ENCODE results near the gene CSK.
A peak's percentile ranks its signal among the peaks of the same experiment; 100 is the strongest.
"Not testable (repeated sequence)": the region's sequence is repeated elsewhere in the genome, so short reads cannot be mapped to it uniquely, and the experiment has no call there.

CSK gene

GRCh38 chr15:74783808-74784175 lies 1.9 kb downstream of the CSK start:
- H3K4me1 ChIP-seq (ENCODE audit: control insufficient read depth, insufficient read depth, low read length) = peaks cover 35% of the 10 kb centered on the region

GRCh38 chr15:74784426-74785193 lies 2.7 kb downstream of the CSK start:
- H3K4me2 ChIP-seq (ENCODE audit: low read length) = no peak overlapping the region
- H3K4me3 ChIP-seq (ENCODE audit: low read length) = no peak overlapping the region
- peaks cover 5% of the 10 kb centered on the region for H3K36me3 ChIP-seq (ENCODE audit: insufficient read depth, low read length)
- H3K27me3 ChIP-seq (ENCODE audit: control insufficient read depth, insufficient read depth, low read length) = no peaks in the 10 kb centered on the region
- peaks cover 40% of the 10 kb centered on the region for H3K4me1 ChIP-seq (ENCODE audit: control insufficient read depth, insufficient read depth, low read length)
- H3K9me3 ChIP-seq (replicated peaks; ENCODE audit: low read length) = no peaks in the 10 kb centered on the region
- H3K9ac ChIP-seq (ENCODE audit: low read depth, low read length) = peak overlapping the region; percentile 92

More at GRCh38 chr15:74783808-74784175, 1.9 kb downstream of the CSK start:
- H3K27me3 ChIP-seq (ENCODE audit: control insufficient read depth, insufficient read depth, low read length) = no peaks in the 10 kb centered on the region
- H3K9me3 ChIP-seq (replicated peaks; ENCODE audit: low read length) = no peaks in the 10 kb centered on the region
- peaks cover 5% of the 10 kb centered on the region for H3K36me3 ChIP-seq (ENCODE audit: insufficient read depth, low read length)
- peak overlapping the region; percentile 92 for H3K9ac ChIP-seq (ENCODE audit: low read depth, low read length)
- peak overlapping the region; percentile 75 for H3K4me3 ChIP-seq (ENCODE audit: low read length)
- H3K4me2 ChIP-seq (ENCODE audit: low read length) = peak overlapping the region; percentile 88

GRCh38 chr15:74785194-74786032 lies 3.5 kb downstream of the CSK start:
- Histone ChIP-seq H3K4me2 (ENCODE audit: low read length) (peak overlapping the region; percentile 18), H3K4me1 (ENCODE audit: control insufficient read depth, insufficient read depth, low read length) (peaks cover 48% of the 10 kb centered on the region), H3K36me3 (ENCODE audit: insufficient read depth, low read length) (peaks cover 5% of the 10 kb centered on the region), H3K9ac (ENCODE audit: low read depth, low read length) (no peak overlapping the region), H3K4me3 (ENCODE audit: low read length) (no peak overlapping the region), H3K27me3 (ENCODE audit: control insufficient read depth, insufficient read depth, low read length) (no peaks in the 10 kb centered on the region), H3K9me3 (replicated peaks; ENCODE audit: low read length) (no peaks in the 10 kb centered on the region)

DNA sequence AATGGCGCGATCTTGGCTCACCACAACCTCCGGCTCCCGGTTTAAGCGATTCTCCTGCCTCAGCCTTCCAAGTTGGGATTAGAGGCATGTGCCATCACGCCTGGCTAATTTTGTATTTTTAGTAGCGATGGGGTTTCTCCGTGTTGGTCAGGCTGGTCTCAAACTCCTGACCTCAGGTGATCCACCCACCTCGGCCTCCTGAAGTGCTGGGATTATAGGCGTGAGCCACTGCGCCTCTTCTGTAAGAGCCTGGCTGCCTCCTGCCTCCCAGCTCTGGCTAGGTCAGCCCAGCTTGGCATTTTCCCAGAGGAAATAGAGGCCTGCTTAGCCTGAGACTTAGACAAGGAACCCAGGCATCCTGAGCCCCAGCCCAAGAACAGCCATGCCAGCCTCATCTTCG lies 4.2 kb downstream of the CSK start:
- H3K27me3 ChIP-seq (ENCODE audit: control insufficient read depth, insufficient read depth, low read length); H3K4me2 ChIP-seq (ENCODE audit: low read length); H3K9me3 ChIP-seq (replicated peaks; ENCODE audit: low read length); H3K9ac ChIP-seq (ENCODE audit: low read depth, low read length); H3K36me3 ChIP-seq (ENCODE audit: insufficient read depth, low read length); H3K4me3 ChIP-seq (ENCODE audit: low read length): not testable (repeated sequence)
- peaks cover 54% of the 10 kb centered on the region for H3K4me1 ChIP-seq (ENCODE audit: control insufficient read depth, insufficient read depth, low read length)

DNA sequence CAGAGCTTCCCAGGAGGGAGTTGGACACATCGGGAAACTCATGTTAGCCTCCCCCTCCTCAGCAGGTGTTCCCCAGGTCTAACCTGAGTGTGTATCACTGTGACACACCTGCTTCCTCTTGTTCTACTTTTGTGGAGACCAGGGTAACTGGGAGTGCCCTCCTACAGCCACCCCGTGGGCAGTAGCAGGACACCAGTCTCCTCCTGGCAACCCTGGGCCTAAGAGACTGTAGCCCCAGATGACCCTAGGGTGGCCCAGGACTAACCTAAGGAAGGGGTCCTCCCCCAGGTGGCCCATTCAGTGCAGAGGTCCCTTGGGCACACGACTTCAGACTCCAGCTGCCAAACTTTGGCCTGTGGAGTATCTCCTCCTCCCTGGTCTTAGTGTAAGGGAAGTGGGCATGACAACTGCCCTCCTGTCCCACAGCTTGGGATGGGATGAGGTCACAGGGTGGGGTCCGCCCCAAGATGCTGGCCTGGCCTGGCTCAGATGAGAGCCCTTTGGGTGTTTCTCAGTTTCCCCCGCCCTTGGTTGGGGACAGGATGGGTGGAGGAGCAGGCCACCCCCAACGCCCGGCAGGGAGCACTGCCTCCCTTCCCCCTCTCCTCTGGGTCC lies 4.8 kb downstream of the CSK start:
- peaks cover 53% of the 10 kb centered on the region for H3K4me1 ChIP-seq (ENCODE audit: control insufficient read depth, insufficient read depth, low read length)
- H3K4me3 ChIP-seq (ENCODE audit: low read length) = no peak overlapping the region
- no peak overlapping the region for H3K9ac ChIP-seq (ENCODE audit: low read depth, low read length)
- H3K27me3 ChIP-seq (ENCODE audit: control insufficient read depth, insufficient read depth, low read length) = no peaks in the 10 kb centered on the region
- no peak overlapping the region for H3K4me2 ChIP-seq (ENCODE audit: low read length)
- H3K36me3 ChIP-seq (ENCODE audit: insufficient read depth, low read length) = peaks cover 5% of the 10 kb centered on the region
- no peaks in the 10 kb centered on the region for H3K9me3 ChIP-seq (replicated peaks; ENCODE audit: low read length)

DNA sequence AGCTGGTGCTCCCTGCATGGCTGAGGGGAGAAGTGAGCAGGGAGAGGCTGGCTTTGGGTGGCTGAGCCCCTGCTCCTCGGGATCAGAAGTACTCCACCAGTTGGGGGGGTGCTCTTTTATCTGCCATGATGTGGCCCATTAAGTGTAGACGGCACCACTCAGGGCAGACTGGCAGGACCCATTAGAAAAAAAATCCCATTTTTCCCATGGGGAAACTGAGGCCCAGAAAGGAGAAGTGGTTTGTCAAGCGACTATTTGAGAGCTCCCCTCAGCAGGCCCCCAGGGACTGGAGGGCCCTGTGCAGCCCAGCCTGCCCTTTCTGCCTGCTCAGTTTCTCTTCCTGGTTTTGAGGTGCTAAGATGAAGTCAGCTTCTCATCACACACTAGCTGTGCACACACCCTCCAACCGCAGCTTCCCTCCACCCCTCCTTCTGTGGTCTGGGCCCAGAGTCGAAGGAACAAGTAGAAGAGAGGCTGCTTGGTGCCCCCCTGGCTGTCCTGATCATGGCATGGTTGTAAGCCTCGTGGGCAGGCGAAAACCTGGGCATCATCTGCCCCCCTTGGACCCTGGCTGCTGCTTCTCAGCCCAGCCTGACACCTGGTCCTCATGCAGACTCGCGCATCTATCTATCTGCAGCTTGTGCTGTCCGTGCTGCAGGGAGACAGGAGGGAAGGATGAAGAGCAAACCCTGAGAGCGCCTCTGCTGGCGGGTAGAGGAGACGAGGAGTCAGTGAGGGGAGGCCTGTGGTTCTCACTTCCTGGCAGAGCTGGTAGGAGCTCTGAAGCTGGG lies 5.6 kb downstream of the CSK start:
- peaks cover 52% of the 10 kb centered on the region for H3K4me1 ChIP-seq (ENCODE audit: control insufficient read depth, insufficient read depth, low read length)
- H3K9me3 ChIP-seq (replicated peaks; ENCODE audit: low read length) = no peaks in the 10 kb centered on the region
- H3K9ac ChIP-seq (ENCODE audit: low read depth, low read length) = no peak overlapping the region
- H3K4me3 ChIP-seq (ENCODE audit: low read length) = no peak overlapping the region
- peaks cover 9% of the 10 kb centered on the region for H3K36me3 ChIP-seq (ENCODE audit: insufficient read depth, low read length)
- H3K4me2 ChIP-seq (ENCODE audit: low read length) = no peak overlapping the region
- H3K27me3 ChIP-seq (ENCODE audit: control insufficient read depth, insufficient read depth, low read length) = no peaks in the 10 kb centered on the region

GRCh38 chr15:74788042-74788682 lies 6.3 kb downstream of the CSK start:
- Histone ChIP-seq H3K27me3 (ENCODE audit: control insufficient read depth, insufficient read depth, low read length) (no peaks in the 10 kb centered on the region), H3K4me1 (ENCODE audit: control insufficient read depth, insufficient read depth, low read length) (peaks cover 53% of the 10 kb centered on the region), H3K36me3 (ENCODE audit: insufficient read depth, low read length) (peaks cover 9% of the 10 kb centered on the region), H3K4me3 (ENCODE audit: low read length) (no peak overlapping the region), H3K9me3 (replicated peaks; ENCODE audit: low read length) (no peaks in the 10 kb centered on the region), H3K9ac (ENCODE audit: low read depth, low read length) (no peak overlapping the region), H3K4me2 (ENCODE audit: low read length) (no peak overlapping the region)

GRCh38 chr15:74788683-74789151 lies 6.8 kb downstream of the CSK start:
- H3K4me2 ChIP-seq (ENCODE audit: low read length) = no peak overlapping the region
- H3K36me3 ChIP-seq (ENCODE audit: insufficient read depth, low read length) = peaks cover 9% of the 10 kb centered on the region
- peaks cover 48% of the 10 kb centered on the region for H3K4me1 ChIP-seq (ENCODE audit: control insufficient read depth, insufficient read depth, low read length)
- no peaks in the 10 kb centered on the region for H3K9me3 ChIP-seq (replicated peaks; ENCODE audit: low read length)
- H3K27me3 ChIP-seq (ENCODE audit: control insufficient read depth, insufficient read depth, low read length) = no peaks in the 10 kb centered on the region
- no peak overlapping the region for H3K4me3 ChIP-seq (ENCODE audit: low read length)
- H3K9ac ChIP-seq (ENCODE audit: low read depth, low read length) = no peak overlapping the region

DNA sequence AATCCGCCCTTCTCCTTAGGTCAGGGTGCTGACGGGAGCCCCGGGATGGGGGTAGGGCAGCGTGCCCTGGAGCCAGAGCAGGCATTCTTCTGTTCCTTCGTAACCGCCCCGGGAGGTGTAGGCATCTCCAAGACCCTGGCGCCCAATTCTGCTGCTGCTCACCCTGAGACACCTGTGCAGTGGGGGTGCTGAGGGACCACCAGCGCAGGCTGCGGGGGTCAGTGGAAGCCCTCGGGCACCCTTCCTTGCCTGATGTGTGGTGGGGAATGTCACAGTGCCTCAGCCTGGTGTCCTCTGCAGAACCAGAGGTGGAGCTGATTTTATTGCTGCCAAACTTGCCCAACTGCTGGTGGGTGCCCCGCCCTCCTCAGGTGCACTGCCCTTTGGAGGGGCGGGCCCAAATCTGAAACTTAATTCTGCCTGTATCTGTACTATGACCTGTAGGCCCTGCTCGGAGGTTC lies 7.3 kb downstream of the CSK start:
- Histone ChIP-seq H3K4me2 (ENCODE audit: low read length) (no peak overlapping the region), H3K4me1 (ENCODE audit: control insufficient read depth, insufficient read depth, low read length) (peaks cover 44% of the 10 kb centered on the region), H3K27me3 (ENCODE audit: control insufficient read depth, insufficient read depth, low read length) (no peaks in the 10 kb centered on the region), H3K9me3 (replicated peaks; ENCODE audit: low read length) (no peaks in the 10 kb centered on the region), H3K36me3 (ENCODE audit: insufficient read depth, low read length) (peaks cover 9% of the 10 kb centered on the region), H3K9ac (ENCODE audit: low read depth, low read length) (no peak overlapping the region), H3K4me3 (ENCODE audit: low read length) (no peak overlapping the region)

DNA sequence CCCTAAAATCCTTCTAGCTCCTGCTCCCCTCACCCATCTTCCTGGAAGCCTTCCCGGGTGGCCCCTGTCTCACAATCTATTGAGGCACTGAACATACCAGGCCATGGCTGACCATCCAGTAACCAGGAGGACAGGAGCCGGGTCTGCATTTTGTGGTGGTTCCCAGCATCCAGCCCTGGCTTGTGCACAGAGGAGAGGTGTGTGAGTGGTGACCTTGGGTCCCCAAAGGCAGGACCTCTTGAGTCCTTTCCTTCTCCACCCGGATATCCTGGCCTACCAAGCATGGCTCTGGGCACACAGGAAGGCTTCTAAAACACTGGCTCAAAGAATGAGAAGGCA lies 7.8 kb downstream of the CSK start:
- H3K4me2 ChIP-seq (ENCODE audit: low read length) = peak overlapping the region; percentile 67
- no peak overlapping the region for H3K4me3 ChIP-seq (ENCODE audit: low read length)
- no peaks in the 10 kb centered on the region for H3K27me3 ChIP-seq (ENCODE audit: control insufficient read depth, insufficient read depth, low read length)
- peaks cover 41% of the 10 kb centered on the region for H3K4me1 ChIP-seq (ENCODE audit: control insufficient read depth, insufficient read depth, low read length)
- H3K9me3 ChIP-seq (replicated peaks; ENCODE audit: low read length) = no peaks in the 10 kb centered on the region
- H3K9ac ChIP-seq (ENCODE audit: low read depth, low read length) = peak overlapping the region; percentile 66
- peaks cover 9% of the 10 kb centered on the region for H3K36me3 ChIP-seq (ENCODE audit: insufficient read depth, low read length)

All from skeletal muscle satellite cell (primary cell).